Central memory CD8-positive, alpha-beta T cell (primary cell): ENCODE measurements around the gene KIAA0232.
"Not testable (repeated sequence)": the region's sequence is repeated elsewhere in the genome, so short reads cannot be mapped to it uniquely, and the experiment has no call there.

Experiments used
- ATAC-seq: fragments of 150-1000 bp; cut with Tn5 transposase; replicated peaks from 2 replicates; pipeline ENCODE4 v1.10.0; 2022; ENCODE audit warnings: mild to moderate bottlenecking, moderate FRiP score, moderate number of reproducible peaks; ENCODE audit not compliant: poor library complexity, severe bottlenecking; ENCODE audit errors: extremely low read depth
- DNase-seq, 2 donors: peaks; one replicate each; pipeline ENCODE4 v3.0.0; 2021; ENCODE audit warnings: low spot score in 2 of 2
- H3K27ac Mint-ChIP-seq: one replicate; pipeline ENCODE4 v1.8.0; 2022; ENCODE audit warnings: low read depth, mild to moderate bottlenecking, moderate library complexity, mixed read lengths
- H3K27me3 Mint-ChIP-seq: one replicate; pipeline ENCODE4 v1.8.0; 2022; ENCODE audit warnings: mixed read lengths
- H3K36me3 Mint-ChIP-seq: one replicate; pipeline ENCODE4 v1.8.0; 2022; ENCODE audit warnings: mild to moderate bottlenecking, moderate library complexity, mixed read lengths; ENCODE audit not compliant: insufficient read depth
- H3K4me1 Mint-ChIP-seq: one replicate; pipeline ENCODE4 v1.8.0; 2022; ENCODE audit warnings: mixed read lengths
- H3K4me3 Mint-ChIP-seq: one replicate; pipeline ENCODE4 v1.8.0; 2022; ENCODE audit warnings: mild to moderate bottlenecking, moderate library complexity, mixed read lengths
- H3K9me3 Mint-ChIP-seq: one replicate; pipeline ENCODE4 v1.8.0; 2022; ENCODE audit warnings: mixed read lengths

The KIAA0232 gene

GRCh38 chr4:6835616-6836015 is 53.1 kb downstream of the KIAA0232 start:
- H3K27me3 Mint-ChIP-seq, H3K9me3 Mint-ChIP-seq, H3K27ac Mint-ChIP-seq, H3K4me3 Mint-ChIP-seq, ATAC-seq, DNase-seq: not testable (repeated sequence)
- peaks cover 16% of the 10 kb centered on the region for H3K36me3 Mint-ChIP-seq
- H3K4me1 Mint-ChIP-seq = peaks cover 23% of the 10 kb centered on the region

DNA sequence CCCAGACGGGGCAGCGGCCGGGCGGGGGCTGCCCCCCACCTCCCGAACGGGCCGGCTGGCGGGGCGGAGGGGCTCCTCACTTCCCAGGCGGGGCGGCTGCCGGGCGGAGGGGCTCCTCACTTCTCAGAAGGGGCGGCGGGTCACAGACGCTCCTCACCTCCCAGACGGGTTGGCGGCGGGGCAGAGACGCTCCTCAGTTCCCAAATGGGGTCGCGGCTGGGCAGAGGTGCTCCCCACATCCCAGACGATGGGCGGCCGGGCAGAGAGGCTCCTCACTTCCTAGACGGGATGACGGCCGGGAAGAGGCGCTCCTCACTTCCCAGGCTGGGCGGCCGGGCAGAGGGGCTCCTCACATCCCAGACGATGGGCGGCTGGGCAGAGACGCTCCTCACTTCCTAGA is 54.6 kb downstream of the KIAA0232 start:
- not testable (repeated sequence) for H3K36me3 Mint-ChIP-seq, H3K9me3 Mint-ChIP-seq, H3K27me3 Mint-ChIP-seq, H3K27ac Mint-ChIP-seq, ATAC-seq, DNase-seq, H3K4me3 Mint-ChIP-seq
- H3K4me1 Mint-ChIP-seq = peaks cover 24% of the 10 kb centered on the region

- Mint-ChIP-seq H3K9me3 (peaks cover 4% of the 10 kb centered on the region), H3K4me1 (peaks cover 24% of the 10 kb centered on the region), H3K36me3 (peaks cover 20% of the 10 kb centered on the region), H3K27me3 (no peaks in the 10 kb centered on the region), H3K4me3 (no peak overlapping the region), H3K27ac (peak overlapping the region; percentile 14)
- DNase-seq (no peak), ATAC-seq (no peak)
Measured at GRCh38 chr4:6839579-6839978, 57.1 kb downstream of the KIAA0232 start.

GRCh38 chr4:6840062-6840976 is 57.8 kb downstream of the KIAA0232 start:
- Mint-ChIP-seq H3K4me1 (peaks cover 24% of the 10 kb centered on the region), H3K36me3 (peaks cover 27% of the 10 kb centered on the region), H3K27me3 (no peaks in the 10 kb centered on the region), H3K27ac (peak overlapping the region; percentile 42), H3K9me3 (peaks cover 4% of the 10 kb centered on the region), H3K4me3 (no peak overlapping the region)
- ATAC-seq = no peak
- DNase-seq = no peak

DNA sequence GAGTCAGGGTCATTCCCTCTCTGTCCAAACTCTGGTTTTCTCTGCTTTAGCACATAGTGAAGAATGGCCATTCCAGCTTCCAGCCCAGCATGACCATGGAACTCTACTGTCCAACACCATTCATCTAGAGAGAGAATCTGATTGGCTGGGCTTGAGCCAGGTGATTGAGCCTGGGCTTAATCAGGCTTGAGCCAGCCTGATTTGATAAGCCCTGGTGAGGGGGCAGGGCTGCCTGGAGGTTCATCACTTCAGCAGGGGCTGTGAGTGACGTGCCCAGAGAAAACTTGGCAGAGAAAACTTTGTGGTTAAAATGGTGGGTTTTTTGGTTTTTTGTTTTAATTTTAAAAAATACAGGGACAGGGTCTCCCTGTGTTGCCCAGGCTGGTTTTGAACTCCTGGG is 62.5 kb downstream of the KIAA0232 start:
- no peak overlapping the region for H3K4me3 Mint-ChIP-seq
- DNase-seq (no peak), ATAC-seq (no peak)
- no peaks in the 10 kb centered on the region for H3K27me3 Mint-ChIP-seq
- H3K9me3 Mint-ChIP-seq = no peaks in the 10 kb centered on the region
- peaks cover 14% of the 10 kb centered on the region for H3K4me1 Mint-ChIP-seq
- no peak overlapping the region for H3K27ac Mint-ChIP-seq
- H3K36me3 Mint-ChIP-seq = peaks cover 39% of the 10 kb centered on the region

DNA sequence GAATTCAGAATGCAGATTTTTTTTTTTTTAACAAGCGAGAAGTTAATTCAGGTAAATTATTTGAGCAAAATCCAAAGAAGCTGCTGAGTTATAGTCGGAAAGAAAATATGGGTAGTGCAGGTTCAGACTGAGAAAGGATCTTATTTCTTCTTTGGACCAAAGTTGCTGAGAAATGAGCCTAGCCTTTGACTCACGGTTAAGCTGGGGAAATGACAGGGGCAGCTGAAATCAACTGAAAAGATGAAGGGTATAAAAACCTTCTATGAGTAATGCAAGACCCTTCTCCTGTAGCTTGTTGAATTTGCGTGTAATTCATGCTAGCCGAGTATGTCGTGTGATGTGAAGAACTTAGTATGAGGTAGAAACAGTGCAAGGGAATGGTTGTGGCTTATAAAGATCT is 63.0 kb downstream of the KIAA0232 start:
- Mint-ChIP-seq H3K27me3 (no peaks in the 10 kb centered on the region), H3K36me3 (peaks cover 40% of the 10 kb centered on the region), H3K27ac (no peak overlapping the region), H3K9me3 (no peaks in the 10 kb centered on the region), H3K4me1 (peaks cover 9% of the 10 kb centered on the region), H3K4me3 (no peak overlapping the region)
- DNase-seq (no peak), ATAC-seq (no peak)

GRCh38 chr4:6847178-6847577 is 64.7 kb downstream of the KIAA0232 start:
- no peaks in the 10 kb centered on the region for H3K27me3 Mint-ChIP-seq
- no peaks in the 10 kb centered on the region for H3K9me3 Mint-ChIP-seq
- H3K36me3 Mint-ChIP-seq = peaks cover 42% of the 10 kb centered on the region
- ATAC-seq (no peak), DNase-seq (no peak)
- no peak overlapping the region for H3K27ac Mint-ChIP-seq
- no peak overlapping the region for H3K4me3 Mint-ChIP-seq
- peaks cover 8% of the 10 kb centered on the region for H3K4me1 Mint-ChIP-seq

DNA sequence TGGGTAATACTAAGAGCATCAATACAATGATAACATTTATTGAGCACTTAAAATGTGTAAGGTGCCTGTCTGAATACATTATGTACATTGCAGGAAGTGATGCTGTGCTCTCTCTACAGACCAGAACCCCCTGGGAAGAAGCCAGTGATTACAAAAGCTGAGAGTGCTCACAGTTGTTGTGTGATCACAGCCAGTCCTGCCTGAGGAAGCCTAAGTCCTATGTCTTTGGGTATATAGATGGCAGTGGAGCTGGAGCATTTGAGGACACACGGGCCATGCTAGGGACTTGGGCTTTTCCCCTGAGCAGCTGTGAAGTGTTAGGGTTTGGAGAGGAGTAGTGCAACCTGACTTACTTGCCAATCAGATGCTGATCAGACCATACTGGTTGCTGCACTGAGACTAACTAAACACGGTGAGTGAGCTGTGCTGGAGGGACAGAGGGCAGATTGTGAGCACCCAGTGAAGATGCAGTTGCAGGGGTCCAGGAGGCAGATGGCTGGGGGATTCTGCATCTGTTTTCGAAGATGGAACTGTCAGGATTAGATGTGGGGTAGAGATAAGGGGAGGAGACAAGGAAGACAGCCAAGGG is 66.3 kb downstream of the KIAA0232 start:
- H3K27me3 Mint-ChIP-seq = no peaks in the 10 kb centered on the region
- peaks cover 33% of the 10 kb centered on the region for H3K36me3 Mint-ChIP-seq
- peaks cover 19% of the 10 kb centered on the region for H3K4me1 Mint-ChIP-seq
- ATAC-seq (no peak), DNase-seq (no peak)
- H3K4me3 Mint-ChIP-seq = no peak overlapping the region
- no peaks in the 10 kb centered on the region for H3K9me3 Mint-ChIP-seq
- H3K27ac Mint-ChIP-seq = no peak overlapping the region

GRCh38 chr4:6849691-6850090 is 67.2 kb downstream of the KIAA0232 start:
- Mint-ChIP-seq H3K9me3 (no peaks in the 10 kb centered on the region), H3K4me1 (peaks cover 21% of the 10 kb centered on the region), H3K36me3 (peaks cover 26% of the 10 kb centered on the region), H3K27ac (no peak overlapping the region), H3K4me3 (no peak overlapping the region), H3K27me3 (no peaks in the 10 kb centered on the region)
- DNase-seq (no peak), ATAC-seq (no peak)

DNA sequence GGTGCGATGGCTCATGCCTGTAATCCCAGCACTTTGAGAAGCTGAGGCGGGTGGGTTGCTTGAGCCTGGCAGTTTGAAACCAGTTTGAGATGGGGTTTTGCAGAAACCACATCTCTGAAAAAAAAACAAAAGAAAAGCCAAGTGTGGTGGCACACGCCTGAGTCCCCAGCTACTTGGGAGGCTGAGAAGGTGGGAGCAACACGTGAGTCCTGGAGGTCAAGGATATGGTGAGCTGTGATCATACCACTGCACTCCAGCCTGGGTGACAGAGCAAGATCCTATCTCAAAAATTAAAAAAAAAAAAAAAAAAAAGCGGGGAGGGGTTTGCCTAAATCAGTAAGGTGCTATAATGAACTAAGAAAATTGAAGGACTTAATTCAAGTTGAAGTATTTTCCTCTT is 68.9 kb downstream of the KIAA0232 start:
- H3K27ac Mint-ChIP-seq = no peak overlapping the region
- peaks cover 32% of the 10 kb centered on the region for H3K4me1 Mint-ChIP-seq
- ATAC-seq (no peak), DNase-seq (no peak)
- peaks cover 20% of the 10 kb centered on the region for H3K36me3 Mint-ChIP-seq
- H3K4me3 Mint-ChIP-seq = no peak overlapping the region
- no peaks in the 10 kb centered on the region for H3K9me3 Mint-ChIP-seq
- H3K27me3 Mint-ChIP-seq = no peaks in the 10 kb centered on the region

- Mint-ChIP-seq H3K4me1 (peaks cover 34% of the 10 kb centered on the region), H3K9me3 (no peaks in the 10 kb centered on the region), H3K27ac (no peak overlapping the region), H3K36me3 (peaks cover 19% of the 10 kb centered on the region), H3K27me3 (no peaks in the 10 kb centered on the region), H3K4me3 (no peak overlapping the region)
- no peak for DNase-seq
- no peak for ATAC-seq
Measured at GRCh38 chr4:6851962-6852361, 69.4 kb downstream of the KIAA0232 start.

DNA sequence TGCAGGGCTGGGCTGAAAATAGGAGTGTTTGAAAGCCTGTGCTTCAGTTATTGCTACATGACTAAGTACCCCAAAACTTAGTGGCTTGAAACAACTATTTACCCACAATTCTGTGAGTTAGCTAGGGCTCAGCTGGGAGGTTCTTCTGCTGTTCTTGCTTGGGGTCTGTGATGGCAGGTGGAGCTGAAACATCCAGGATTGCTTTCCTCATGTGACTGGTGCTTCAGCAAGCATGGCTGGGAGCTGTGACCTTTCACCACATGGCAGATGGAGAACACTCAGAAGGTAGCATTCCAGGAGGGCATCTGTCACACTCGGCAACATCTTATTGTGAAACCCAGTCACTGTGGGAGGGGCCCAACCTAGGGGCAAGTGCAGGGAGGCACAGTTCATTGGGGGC is 70.1 kb downstream of the KIAA0232 start:
- Mint-ChIP-seq H3K27ac (no peak overlapping the region), H3K4me3 (no peak overlapping the region), H3K9me3 (no peaks in the 10 kb centered on the region), H3K36me3 (peaks cover 19% of the 10 kb centered on the region), H3K4me1 (peaks cover 34% of the 10 kb centered on the region), H3K27me3 (no peaks in the 10 kb centered on the region)
- no peak for DNase-seq
- ATAC-seq = no peak

DNA sequence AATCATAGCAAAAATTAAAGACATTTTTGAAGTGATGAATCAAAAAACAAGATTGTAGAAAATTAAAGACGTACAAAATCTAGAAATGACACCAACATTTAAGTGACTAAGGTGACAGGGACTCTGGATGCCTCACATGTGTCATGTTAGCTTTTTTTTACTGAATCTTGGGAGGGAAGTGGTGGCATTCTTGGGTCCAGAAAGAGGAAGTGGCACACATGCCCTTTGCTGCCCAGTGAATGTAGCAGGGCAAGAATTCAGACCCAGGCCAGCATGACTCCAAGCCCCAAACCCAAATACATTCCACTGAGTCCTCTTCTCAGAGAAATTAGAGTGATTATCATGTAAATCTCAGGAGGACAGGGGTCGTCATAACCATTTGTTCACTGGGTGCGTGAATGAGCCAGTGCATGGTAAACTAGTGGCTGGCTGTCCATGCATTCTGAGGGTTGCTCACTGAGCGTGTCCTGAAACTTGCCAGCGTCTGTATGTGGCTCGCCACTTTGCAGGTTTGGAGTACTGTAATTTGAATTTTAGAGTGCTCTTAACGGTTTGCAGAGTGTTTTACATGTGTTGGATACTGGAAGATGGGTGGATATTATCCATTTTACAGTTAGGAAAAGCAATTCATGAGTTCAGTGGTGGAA is 71.7 kb downstream of the KIAA0232 start:
- no peaks in the 10 kb centered on the region for H3K9me3 Mint-ChIP-seq
- DNase-seq (no peak), ATAC-seq (no peak)
- H3K4me3 Mint-ChIP-seq = no peak overlapping the region
- no peak overlapping the region for H3K27ac Mint-ChIP-seq
- peaks cover 26% of the 10 kb centered on the region for H3K4me1 Mint-ChIP-seq
- peaks cover 17% of the 10 kb centered on the region for H3K36me3 Mint-ChIP-seq
- H3K27me3 Mint-ChIP-seq = no peaks in the 10 kb centered on the region
